ENCODE data around the gene SEC24D. TPM values are rescaled to one million over a fixed set of nuclear protein-coding genes. Genes with fewer than 3 reads are reported as not detected.

Gene SEC24D
- total and polyA plus RNA-seq, 9 of the 15 experiments (the other 6 are each of a cell fraction or from before 2014, with no cell fraction given): 7.1 to 22.5 (median 11.3) TPM

DNA sequence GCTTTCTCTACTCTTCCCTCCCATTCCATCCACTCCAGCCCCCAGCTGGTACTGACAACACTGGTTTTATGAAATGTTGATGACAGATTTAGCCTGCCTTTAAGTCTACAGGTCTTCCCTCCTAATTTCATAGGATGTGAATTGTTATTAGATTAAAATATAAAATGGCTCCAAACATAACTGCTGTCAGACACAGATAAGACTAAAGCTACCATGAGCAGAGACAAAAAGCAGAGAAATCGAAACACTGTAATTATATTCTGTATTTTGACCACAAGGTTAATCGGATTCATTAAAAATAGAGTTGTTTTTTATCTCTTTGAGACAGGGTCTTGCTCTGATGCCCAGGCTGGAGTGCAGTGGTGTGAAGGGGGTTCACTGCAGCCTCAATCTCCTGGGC lies 28.3 kb downstream of the SEC24D start (continued):
- TF ChIP-seq NBN (IDR thresholded peaks at IDR 0.05; ENCODE audit: low read depth): no peak

- 100% methylated on average over 1 of the region's 1 CpG for WGBS (ENCODE audit: insufficient coverage, low coverage, missing lambda C conversion rate)
- in situ Hi-C loops (cut with MboI) (no loop called here), intact Hi-C loops (cut with micrococcal nuclease) (no loop called here)
- ChIA-PET POLR2A (no interaction called here), CTCF (ENCODE audit: low intra/inter-chr PET ratio) (no interaction called here)
- ATAC-seq (no peak), DNase-seq (ENCODE audit: extremely low read depth in 1 of 4, low spot score in 3 of 4) (no peak), FAIRE-seq (no peak)
- H3K4me3 ChIP-seq: no peak overlapping the region
- no peak overlapping the region for H3K4me2 ChIP-seq (ENCODE audit: insufficient read depth, low read length)
- H3K9ac ChIP-seq (ENCODE audit: insufficient read depth in 1 of 2, low read depth in 2 of 2, low read length in 2 of 2): no peak overlapping the region
- TF ChIP-seq HNRNPK (IDR thresholded peaks at IDR 0.05; ENCODE audit: low read depth, low read length, poor library complexity, severe bottlenecking): no peak
- TF ChIP-seq RBM14 (IDR thresholded peaks at IDR 0.05; ENCODE audit: borderline replicate concordance, insufficient read depth, low read depth, low read length): no peak
- TF ChIP-seq POLR2A (conservative IDR thresholded peaks at IDR 0.05): no peak
- TF ChIP-seq TRIM28 (IDR thresholded peaks at IDR 0.05): no peak
- TF ChIP-seq MBD2 (IDR thresholded peaks at IDR 0.05; ENCODE audit: borderline replicate concordance, low read depth): no peak
- no peak for TF ChIP-seq E2F3 (CRISPR knock-in tag; IDR thresholded peaks at IDR 0.05)
- TF ChIP-seq ZNF76 (CRISPR knock-in tag; IDR thresholded peaks at IDR 0.05; ENCODE audit: borderline replicate concordance): no peak
- TF ChIP-seq, protein P1, sequence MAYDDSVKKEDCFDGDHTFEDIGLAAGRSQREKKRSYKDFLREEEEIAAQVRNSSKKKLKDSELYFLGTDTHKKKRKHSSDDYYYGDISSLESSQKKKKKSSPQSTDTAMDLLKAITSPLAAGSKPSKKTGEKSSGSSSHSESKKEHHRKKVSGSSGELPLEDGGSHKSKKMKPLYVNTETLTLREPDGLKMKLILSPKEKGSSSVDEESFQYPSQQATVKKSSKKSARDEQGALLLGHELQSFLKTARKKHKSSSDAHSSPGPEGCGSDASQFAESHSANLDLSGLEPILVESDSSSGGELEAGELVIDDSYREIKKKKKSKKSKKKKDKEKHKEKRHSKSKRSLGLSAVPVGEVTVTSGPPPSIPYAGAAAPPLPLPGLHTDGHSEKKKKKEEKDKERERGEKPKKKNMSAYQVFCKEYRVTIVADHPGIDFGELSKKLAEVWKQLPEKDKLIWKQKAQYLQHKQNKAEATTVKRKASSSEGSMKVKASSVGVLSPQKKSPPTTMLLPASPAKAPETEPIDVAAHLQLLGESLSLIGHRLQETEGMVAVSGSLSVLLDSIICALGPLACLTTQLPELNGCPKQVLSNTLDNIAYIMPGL (CRISPR knock-in tag; IDR thresholded peaks at IDR 0.05): no peak
- no peak for TF ChIP-seq CREB5 (CRISPR knock-in tag; IDR thresholded peaks at IDR 0.05)
- no peak for TF ChIP-seq TEAD2 (tag; IDR thresholded peaks at IDR 0.05)
- no peak for TF ChIP-seq HEY1 (CRISPR knock-in tag; IDR thresholded peaks at IDR 0.05; ENCODE audit: borderline replicate concordance)
- no peak for TF ChIP-seq TCF3 (CRISPR knock-in tag; IDR thresholded peaks at IDR 0.05)
- no peak for TF ChIP-seq RBBP5 (IDR thresholded peaks at IDR 0.05; ENCODE audit: borderline replicate concordance, insufficient read depth, low read length, poor library complexity, severe bottlenecking)
- TF ChIP-seq, protein P2, sequence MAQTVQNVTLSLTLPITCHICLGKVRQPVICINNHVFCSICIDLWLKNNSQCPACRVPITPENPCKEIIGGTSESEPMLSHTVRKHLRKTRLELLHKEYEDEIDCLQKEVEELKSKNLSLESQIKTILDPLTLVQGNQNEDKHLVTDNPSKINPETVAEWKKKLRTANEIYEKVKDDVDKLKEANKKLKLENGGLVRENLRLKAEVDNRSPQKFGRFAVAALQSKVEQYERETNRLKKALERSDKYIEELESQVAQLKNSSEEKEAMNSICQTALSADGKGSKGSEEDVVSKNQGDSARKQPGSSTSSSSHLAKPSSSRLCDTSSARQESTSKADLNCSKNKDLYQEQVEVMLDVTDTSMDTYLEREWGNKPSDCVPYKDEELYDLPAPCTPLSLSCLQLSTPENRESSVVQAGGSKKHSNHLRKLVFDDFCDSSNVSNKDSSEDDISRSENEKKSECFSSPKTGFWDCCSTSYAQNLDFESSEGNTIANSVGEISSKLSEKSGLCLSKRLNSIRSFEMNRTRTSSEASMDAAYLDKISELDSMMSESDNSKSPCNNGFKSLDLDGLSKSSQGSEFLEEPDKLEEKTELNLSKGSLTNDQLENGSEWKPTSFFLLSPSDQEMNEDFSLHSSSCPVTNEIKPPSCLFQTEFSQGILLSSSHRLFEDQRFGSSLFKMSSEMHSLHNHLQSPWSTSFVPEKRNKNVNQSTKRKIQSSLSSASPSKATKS (CRISPR knock-in tag; IDR thresholded peaks at IDR 0.05): no peak
- TF ChIP-seq ZNF830 (CRISPR knock-in tag; IDR thresholded peaks at IDR 0.05): no peak
- TF ChIP-seq, protein P3, sequence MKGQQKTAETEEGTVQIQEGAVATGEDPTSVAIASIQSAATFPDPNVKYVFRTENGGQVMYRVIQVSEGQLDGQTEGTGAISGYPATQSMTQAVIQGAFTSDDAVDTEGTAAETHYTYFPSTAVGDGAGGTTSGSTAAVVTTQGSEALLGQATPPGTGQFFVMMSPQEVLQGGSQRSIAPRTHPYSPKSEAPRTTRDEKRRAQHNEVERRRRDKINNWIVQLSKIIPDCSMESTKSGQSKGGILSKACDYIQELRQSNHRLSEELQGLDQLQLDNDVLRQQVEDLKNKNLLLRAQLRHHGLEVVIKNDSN (CRISPR knock-in tag; IDR thresholded peaks at IDR 0.05): no peak
- no peaks in the 10 kb centered on the region for H3K9me3 ChIP-seq (replicated peaks; ENCODE audit: control insufficient read depth, insufficient read depth, low read depth, low read length)
- H2AFZ ChIP-seq (ENCODE audit: low read depth, low read length): no peak overlapping the region
- no peaks in the 10 kb centered on the region for H3K79me2 ChIP-seq (ENCODE audit: control insufficient read depth, insufficient read depth, low read length)
- H4K20me1 ChIP-seq (replicated peaks; ENCODE audit: control insufficient read depth, insufficient read depth, low read length): no peaks in the 10 kb centered on the region
- no peak overlapping the region for H3K27ac ChIP-seq (ENCODE audit: extremely low read depth, low read depth, low read length)
- no peaks in the 10 kb centered on the region for H3K9me1 ChIP-seq (ENCODE audit: control insufficient read depth, insufficient read depth, low read length)
- no peaks in the 10 kb centered on the region for H3K27me3 ChIP-seq (ENCODE audit: control insufficient read depth in 2 of 2, insufficient read depth in 2 of 2, low read length in 2 of 2)
- H3K36me3 ChIP-seq (ENCODE audit: control insufficient read depth, insufficient read depth, low read length): peaks cover 32% of the 10 kb centered on the region; the same call in 2 of the 3 replicates
- no TSS peak for BruUV-seq (replicated peaks)
- H3K4me1 ChIP-seq (replicated peaks in 1 of 2; ENCODE audit: control insufficient read depth in 2 of 2, insufficient read depth in 2 of 2, low read length in 2 of 2): no peaks in the 10 kb centered on the region
Observed at GRCh38 chr4:118803253-118803652, 32.7 kb downstream of the SEC24D start.
